IMR-90 (cell line): ENCODE results near the gene TBC1D9B. TPM values are rescaled to one million over a fixed set of nuclear protein-coding genes. Genes with fewer than 3 reads are reported as not detected.

Experiments used
- ATAC-seq: fragments of 200-7000 bp; cut with Tn5 transposase; 2 replicates; pipeline ENCODE4 v1.9.1; 2020; ENCODE audit warnings: low read depth, mild to moderate bottlenecking, moderate library complexity
- BruUV-seq: library from RNA; stranded (reverse); fragments of 400-500 nt; replicated peaks from 2 replicates; lab custom pipeline; 2021; lab: Mats Ljungman, UMichigan
- CTCF ChIA-PET: fragments of 300-600 bp; formaldehyde crosslinking; extraction: SDS; loops from one replicate; lab custom pipeline; 2021; ENCODE audit warnings: antibody characterized with exemption; lab: Yijun Ruan, JAX
- POLR2A ChIA-PET: fragments of 300-600 bp; sonication (Branson Sonifier 250); formaldehyde crosslinking; loops from one replicate; lab custom pipeline; 2022; ENCODE audit warnings: antibody characterized with exemption; ENCODE audit not compliant: unreplicated experiment; lab: Charles Lee
- DNase-seq: peaks from one replicate; pipeline ENCODE4 v3.0.0; 2013
- H2AFZ ChIP-seq: replicated peaks from 2 replicates; pipeline ENCODE3; 2013; ENCODE audit warnings: low read length, mild to moderate bottlenecking; ENCODE audit not compliant: poor library complexity
- H2AK5ac ChIP-seq: 2 replicates; pipeline ENCODE4 v1.6.1; 2013; ENCODE audit warnings: low read depth, low read length, inconsistent platforms
- H2AK9ac ChIP-seq: replicated peaks from 2 replicates; pipeline ENCODE3; 2013; ENCODE audit warnings: mild to moderate bottlenecking, low read depth, low read length, moderate library complexity; ENCODE audit not compliant: poor library complexity
- H2BK120ac ChIP-seq: 2 replicates; pipeline ENCODE4 v1.6.1; 2013; ENCODE audit warnings: low read depth, low read length, inconsistent platforms
- H2BK15ac ChIP-seq: 3 replicates; pipeline ENCODE4 v1.6.1; 2013; ENCODE audit warnings: low read depth, low read length, inconsistent platforms
- H2BK20ac ChIP-seq: 2 replicates; pipeline ENCODE4 v1.6.1; 2013; ENCODE audit warnings: low read depth, mild to moderate bottlenecking, inconsistent platforms, low read length, moderate library complexity
- H2BK5ac ChIP-seq: 2 replicates; pipeline ENCODE4 v1.6.1; 2013; ENCODE audit warnings: mild to moderate bottlenecking, low read depth, low read length, inconsistent platforms; ENCODE audit not compliant: poor library complexity, severe bottlenecking
- H3K14ac ChIP-seq: replicated peaks from 2 replicates; pipeline ENCODE4 v1.6.1; 2013; ENCODE audit warnings: low read depth, low read length, inconsistent platforms
- H3K18ac ChIP-seq: 2 replicates; pipeline ENCODE4 v1.6.1; 2013; ENCODE audit warnings: low read depth, low read length, control low read depth
- H3K23ac ChIP-seq: 2 replicates; pipeline ENCODE4 v1.6.1; 2013; ENCODE audit warnings: low read depth, low read length, inconsistent platforms
- H3K27ac ChIP-seq: 2 replicates; pipeline ENCODE4 v1.5.1; 2013; ENCODE audit warnings: mild to moderate bottlenecking, control low read depth, low read length; ENCODE audit not compliant: insufficient read depth
- H3K27me3 ChIP-seq: 2 replicates; pipeline ENCODE4 v1.6.1; 2013; ENCODE audit warnings: low read length; ENCODE audit not compliant: control insufficient read depth, insufficient read depth
- H3K36me3 ChIP-seq: 2 replicates; pipeline ENCODE4 v1.6.1; 2013; ENCODE audit warnings: low read length, mixed read lengths; ENCODE audit not compliant: control insufficient read depth, insufficient read depth
- H3K4ac ChIP-seq: 2 replicates; pipeline ENCODE4 v1.6.1; 2013; ENCODE audit warnings: low read depth, low read length, inconsistent platforms
- H3K4me1 ChIP-seq: 2 replicates; pipeline ENCODE4 v1.6.1; 2013; ENCODE audit warnings: low read length, mixed read lengths; ENCODE audit not compliant: control insufficient read depth, insufficient read depth
- H3K4me2 ChIP-seq: 2 replicates; pipeline ENCODE4 v1.6.1; 2013; ENCODE audit warnings: low read depth, mild to moderate bottlenecking, control low read depth, low read length, moderate library complexity
- H3K4me3 ChIP-seq: 2 replicates; pipeline ENCODE4 v1.5.1; 2013; ENCODE audit warnings: low read depth, mild to moderate bottlenecking, control low read depth, low read length, moderate library complexity; ENCODE audit not compliant: insufficient read depth
- H3K56ac ChIP-seq: 2 replicates; pipeline ENCODE4 v1.6.1; 2013; ENCODE audit warnings: low read length, inconsistent platforms; ENCODE audit not compliant: insufficient read depth; ENCODE audit errors: extremely low read depth
- H3K79me1 ChIP-seq, 2 experiments: 2 replicates each; pipeline ENCODE4 v1.6.1; 2013; ENCODE audit warnings: low read length in 2 of 2, inconsistent platforms in 1 of 2, low read depth in 1 of 2
- H3K9ac ChIP-seq: 2 replicates; pipeline ENCODE4 v1.6.1; 2013; ENCODE audit warnings: low read depth, low read length, control low read depth
- H3K9me1 ChIP-seq: 2 replicates; pipeline ENCODE4 v1.6.1; 2013; ENCODE audit warnings: low read length, inconsistent platforms; ENCODE audit not compliant: insufficient read depth
- H3K9me3 ChIP-seq: 2 replicates; pipeline ENCODE4 v1.6.1; 2013; ENCODE audit warnings: low read length; ENCODE audit not compliant: control insufficient read depth, insufficient read depth
- H4K20me1 ChIP-seq: 2 replicates; pipeline ENCODE4 v1.6.1; 2013; ENCODE audit warnings: low read length, inconsistent platforms; ENCODE audit not compliant: insufficient read depth
- H4K5ac ChIP-seq: 2 replicates; pipeline ENCODE4 v1.6.1; 2013; ENCODE audit warnings: mild to moderate bottlenecking, low read depth, low read length, control low read depth
- H4K8ac ChIP-seq, 2 experiments: 2 replicates each; pipeline ENCODE4 v1.6.1; 2013; ENCODE audit warnings: low read depth in 2 of 2, low read length in 2 of 2, control low read depth in 1 of 2, inconsistent platforms in 1 of 2
- H4K91ac ChIP-seq: 2 replicates; pipeline ENCODE4 v1.6.1; 2013; ENCODE audit warnings: low read depth, low read length, inconsistent platforms; ENCODE audit not compliant: insufficient read depth
- BHLHE40 ChIP-seq: fragments of 150-350 bp; IDR thresholded peaks from 2 replicates; pipeline ENCODE4 v1.6.1; 2016; ENCODE audit warnings: mild to moderate bottlenecking, low read depth, low read length
- CEBPB ChIP-seq: IDR thresholded peaks from 2 replicates; pipeline ENCODE4 v1.6.1; 2012; ENCODE audit warnings: low read depth, low read length, improper control_type of control experiment
- CTCF ChIP-seq: conservative IDR thresholded peaks from 2 replicates; pipeline ENCODE4 v1.5.1; 2012; ENCODE audit warnings: mild to moderate bottlenecking, low read depth, low read length, improper control_type of control experiment
- ELK1 ChIP-seq: fragments of 150-350 bp; IDR thresholded peaks from 2 replicates; pipeline ENCODE4 v1.6.1; 2016; ENCODE audit warnings: low read depth, mild to moderate bottlenecking, low read length, moderate library complexity, borderline replicate concordance
- FOS ChIP-seq: fragments of 150-350 bp; IDR thresholded peaks from 2 replicates; pipeline ENCODE4 v1.6.1; 2016; ENCODE audit warnings: low read depth, low read length
- MAFK ChIP-seq: IDR thresholded peaks from 2 replicates; pipeline ENCODE4 v1.6.1; 2012; ENCODE audit warnings: low read depth, low read length, improper control_type of control experiment
- MAZ ChIP-seq: IDR thresholded peaks from 2 replicates; pipeline ENCODE4 v1.6.1; 2012; ENCODE audit warnings: low read depth, mild to moderate bottlenecking, low read length, improper control_type of control experiment, moderate library complexity, borderline replicate concordance
- MXI1 ChIP-seq: IDR thresholded peaks from 2 replicates; pipeline ENCODE4 v1.6.1; 2012; ENCODE audit warnings: low read depth, mild to moderate bottlenecking, low read length, moderate library complexity, borderline replicate concordance
- NFE2L2 ChIP-seq: fragments of 150-350 bp; IDR thresholded peaks from 2 replicates; pipeline ENCODE4 v1.6.1; 2016; ENCODE audit warnings: low read depth, mild to moderate bottlenecking, low read length
- POLR2A ChIP-seq: IDR thresholded peaks from 2 replicates; pipeline ENCODE4 v1.6.1; 2012; ENCODE audit warnings: mild to moderate bottlenecking, low read depth, low read length
- RAD21 ChIP-seq: IDR thresholded peaks from 2 replicates; pipeline ENCODE4 v1.6.1; 2012; ENCODE audit warnings: low read length, improper control_type of control experiment
- RCOR1 ChIP-seq: IDR thresholded peaks from 2 replicates; pipeline ENCODE4 v1.6.1; 2012; ENCODE audit warnings: mild to moderate bottlenecking, low read length, improper control_type of control experiment; ENCODE audit not compliant: insufficient replicate concordance
- RFX5 ChIP-seq: IDR thresholded peaks from 2 replicates; pipeline ENCODE4 v1.8.0; 2012; ENCODE audit warnings: low read depth, mild to moderate bottlenecking, low read length, moderate library complexity
- SMC3 ChIP-seq: fragments of 150-350 bp; IDR thresholded peaks from 2 replicates; pipeline ENCODE4 v1.6.1; 2016; ENCODE audit warnings: low read depth, mild to moderate bottlenecking, antibody characterized with exemption, low read length, moderate library complexity
- WGBS, 2 experiments: methylation state at CpG; one replicate each; pipeline versions ENCODE4 v1.1.5 to v1.1.7; 2013; ENCODE audit warnings: missing lambda C conversion rate in 2 of 2; ENCODE audit not compliant: insufficient read length in 1 of 2; ENCODE audit errors: extremely low coverage in 2 of 2; 5-methylcytosine and 5-hydroxymethylcytosine counted together
- dilution Hi-C: fragments of 300-500 bp; cut with HindIII; formaldehyde crosslinking; loops from one replicate; pipeline ENCODE4 v1.14.3; 2018; ENCODE audit warnings: low sequenced_read_pairs; ENCODE audit not compliant: unreplicated experiment
- in situ Hi-C: fragments of 300-500 bp; cut with MboI; formaldehyde crosslinking; loops from 3 replicates; pipeline ENCODE4 v1.14.3; 2019; ENCODE audit warnings: low sequenced_read_pairs, inconsistent platforms, mixed read lengths
- intact Hi-C: fragments of 100-400 bp; cut with micrococcal nuclease; formaldehyde crosslinking; loops from 2 replicates; pipeline ENCODE4 v1.10.0; 2022
- polyA plus RNA-seq, 3 experiments: library from polyadenylated mRNA; depleted of rRNA; stranded (reverse); fragments of >200 nt; gene quantifications; 2 replicates each; pipeline ENCODE4 v1.2.3, GENCODE V29; 2012; ENCODE audit warnings: low replicate concordance in 1 of 3
- total RNA-seq: library from RNA; depleted of rRNA; stranded (reverse); fragments of >200 nt; gene quantifications from 2 replicates; pipeline ENCODE4 v1.2.3, GENCODE V29; 2012

Gene TBC1D9B
- total and polyA plus RNA-seq, 2 of the 4 experiments (the other 2 are of a cell fraction) = 58.6 to 78.1 TPM

- H2AFZ ChIP-seq = no peak overlapping the region
- H2BK20ac ChIP-seq = no peak overlapping the region
- H4K20me1 ChIP-seq = peaks cover 14% of the 10 kb centered on the region; the same call in 1 of the 2 replicates
- no peak overlapping the region for H2AK9ac ChIP-seq
- no peak overlapping the region for H4K8ac ChIP-seq
- in situ Hi-C loops (no loop called here), dilution Hi-C loops (no loop called here), intact Hi-C loops (loop anchor here (5.0 kb wide), 2 partner anchors 107 to 163 kb away; partner anchors contain the start of gene RNF130)
- H3K9ac ChIP-seq = no peak overlapping the region
- H3K27me3 ChIP-seq = no peaks in the 10 kb centered on the region
- CTCF ChIA-PET = interaction anchor here (0.5 kb wide), 1 partner anchor 526 kb away, joined by 3 read pairs; no protein-coding TSS in a partner anchor
- no peaks in the 10 kb centered on the region for H3K9me3 ChIP-seq
- H2BK15ac ChIP-seq = no peak overlapping the region
- H3K14ac ChIP-seq = no peak overlapping the region
- H2BK120ac ChIP-seq = no peak overlapping the region
- no peak overlapping the region for H2BK5ac ChIP-seq
- H2AK5ac ChIP-seq = no peak overlapping the region
- H3K27ac ChIP-seq = no peak overlapping the region
- no peak overlapping the region for H3K56ac ChIP-seq
- no peak overlapping the region for H4K5ac ChIP-seq
- H3K9me1 ChIP-seq = peaks cover 10% of the 10 kb centered on the region
- peaks cover 7% of the 10 kb centered on the region; the same call in 1 of the 2 replicates for H3K36me3 ChIP-seq
- H3K79me1 ChIP-seq = peaks cover 13 to 27% of the 10 kb centered on the region in 2 experiments
- no peak for ATAC-seq
- H3K4me2 ChIP-seq = no peak overlapping the region
- POLR2A ChIA-PET = no interaction called here
- no peak overlapping the region for H3K23ac ChIP-seq
- TF ChIP-seq MAFK = no peak
- no peak for TF ChIP-seq MAZ
- TF ChIP-seq NFE2L2 = no peak
- no peak for TF ChIP-seq RCOR1
- TF ChIP-seq MXI1 = no peak
- TF ChIP-seq RAD21 = no peak
- no peak for TF ChIP-seq RFX5
- TF ChIP-seq CTCF = no peak
- no peak for TF ChIP-seq SMC3
- no peak for TF ChIP-seq ELK1
- no peak for TF ChIP-seq POLR2A
- TF ChIP-seq FOS = no peak
- no peak for TF ChIP-seq CEBPB
- TF ChIP-seq BHLHE40 = no peak
- no TSS peak for BruUV-seq
- no peak overlapping the region for H3K4ac ChIP-seq
- peaks cover 12% of the 10 kb centered on the region for H3K4me1 ChIP-seq
- no peak overlapping the region for H4K91ac ChIP-seq
- H3K18ac ChIP-seq = no peak overlapping the region
- no CpG with 5 or more reads among the region's 6 CpGs for WGBS, 2 experiments
- DNase-seq = no peak
- no peak overlapping the region for H3K4me3 ChIP-seq
Measured at GRCh38 chr5:179909224-179909623, 1.5 kb upstream of the TBC1D9B start.
